CD1c-positive myeloid dendritic cell (primary cell): ENCODE measurements around the gene TNRC18.

ENCODE experiments used
- DNase-seq: peaks from one replicate; pipeline ENCODE4 v3.0.0-alpha.2; 2016; ENCODE audit errors: extremely low spot score

TNRC18 gene

GRCh38 chr7:5404421-5404826 is 19.2 kb downstream of the TNRC18 start:
- no peak for DNase-seq

DNA sequence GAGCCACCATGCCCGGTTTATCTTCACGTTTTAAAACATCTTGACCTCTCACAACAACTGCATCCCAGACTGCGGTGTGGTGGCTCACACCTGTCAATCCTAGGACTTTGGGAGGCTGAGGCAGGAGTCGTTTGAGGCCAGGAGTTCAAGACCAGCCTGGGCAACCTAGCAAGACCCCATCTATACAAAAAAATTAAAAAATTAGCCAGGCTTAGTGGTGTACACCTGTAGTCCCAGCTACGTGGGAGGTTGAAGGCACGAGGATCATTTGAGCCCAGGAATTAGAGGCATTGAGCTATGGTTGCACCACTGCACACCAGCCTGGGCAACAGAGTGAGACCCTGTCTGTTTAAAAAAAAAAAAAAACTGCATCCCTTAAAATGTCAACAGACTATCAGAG is 20.2 kb downstream of the TNRC18 start:
- no peak for DNase-seq

- no peak for DNase-seq
Observed at GRCh38 chr7:5397736-5398135, 25.9 kb downstream of the TNRC18 start.

DNA sequence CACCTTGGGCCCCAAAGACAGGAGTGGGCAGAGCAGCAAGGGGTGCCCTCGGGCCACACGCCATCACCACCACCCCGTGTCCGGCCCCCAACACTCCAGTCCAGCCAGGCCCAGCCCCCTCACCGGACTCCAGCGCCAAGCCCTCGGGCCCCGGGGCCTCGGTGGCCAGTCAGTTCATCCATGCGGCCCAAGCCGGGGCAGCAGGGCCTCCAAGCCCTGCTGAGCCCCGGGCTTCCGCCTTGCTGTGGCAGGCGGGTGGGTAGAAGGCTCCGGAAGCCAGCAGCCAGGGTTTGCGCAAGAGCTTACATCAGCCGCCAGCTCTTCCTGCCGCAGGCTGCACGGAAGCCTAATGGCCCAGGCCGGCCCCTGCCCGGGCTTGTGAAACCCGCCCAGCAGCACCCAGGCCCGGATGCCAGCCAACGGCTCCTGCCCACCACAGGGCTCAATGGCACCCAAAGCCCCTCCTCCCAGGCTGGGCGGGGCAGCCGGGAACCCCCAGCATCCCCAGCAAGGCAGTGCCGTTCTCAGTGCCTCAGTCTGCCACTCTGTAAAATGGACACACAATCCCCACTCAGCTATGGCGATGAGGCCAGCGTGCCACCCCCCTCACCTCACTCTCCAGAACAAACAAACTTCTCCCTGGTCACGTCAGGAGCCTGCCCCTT is 26.5 kb downstream of the TNRC18 start:
- peak; percentile 98 for DNase-seq

GRCh38 chr7:5396542-5396941 is 27.1 kb downstream of the TNRC18 start:
- DNase-seq, result peak; percentile 50

- DNase-seq, result no peak
Observed at GRCh38 chr7:5395246-5395645, 28.4 kb downstream of the TNRC18 start.

GRCh38 chr7:5394264-5395105 is 29.1 kb downstream of the TNRC18 start:
- DNase-seq, result no peak

DNA sequence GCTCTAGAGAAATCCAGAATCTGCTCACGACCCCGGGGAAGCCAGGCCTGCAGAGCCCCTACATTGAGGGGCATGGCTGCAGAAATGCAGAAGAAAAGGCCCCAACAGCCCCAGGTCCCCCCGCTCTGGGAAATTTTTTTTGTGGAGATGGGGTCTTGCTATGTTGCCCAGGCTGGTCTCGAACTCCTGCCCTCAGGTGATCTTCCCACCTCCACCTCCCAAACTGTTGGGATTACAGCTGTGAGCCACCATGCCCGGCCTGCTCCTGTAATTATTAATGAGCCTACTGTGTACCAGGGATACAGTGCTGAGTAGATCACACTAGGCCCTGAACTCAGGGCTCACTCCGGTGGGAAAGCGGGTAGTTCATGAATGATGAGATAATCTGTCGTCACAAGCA is 29.9 kb downstream of the TNRC18 start:
- no peak for DNase-seq

GRCh38 chr7:5393328-5393727 is 30.3 kb downstream of the TNRC18 start:
- DNase-seq, result no peak

GRCh38 chr7:5390918-5391317 is 32.7 kb downstream of the TNRC18 start:
- no peak for DNase-seq

GRCh38 chr7:5388905-5389433 is 34.7 kb downstream of the TNRC18 start:
- DNase-seq, result no peak

GRCh38 chr7:5388273-5388901 is 35.2 kb downstream of the TNRC18 start:
- DNase-seq, result no peak

DNA sequence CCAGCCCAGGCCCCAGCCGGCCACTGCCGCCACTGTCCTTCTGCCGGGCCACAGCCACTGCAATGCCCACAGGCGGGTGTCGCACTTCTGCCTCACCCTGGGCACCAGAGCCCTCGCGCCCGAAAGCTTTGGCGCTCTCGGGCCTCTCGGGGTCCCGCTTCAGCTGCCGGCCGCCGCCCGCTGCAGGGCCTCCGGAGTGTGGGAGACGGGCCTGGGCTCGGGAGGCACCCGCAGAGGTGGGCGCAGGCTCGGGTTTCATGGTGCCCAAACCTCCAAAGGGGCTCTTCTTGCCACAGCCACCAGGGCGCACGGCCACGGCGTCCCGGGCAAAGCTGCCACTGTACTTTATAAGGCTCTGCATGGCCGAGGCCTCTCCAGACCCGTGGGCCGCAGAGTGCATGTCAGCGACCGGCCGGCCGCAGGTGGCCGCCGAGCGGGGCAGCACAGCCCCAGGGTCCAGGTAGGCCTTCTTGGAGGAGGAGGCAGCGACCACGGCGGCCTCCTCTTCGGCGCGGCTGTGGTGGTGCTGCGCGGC is 35.9 kb downstream of the TNRC18 start:
- no peak for DNase-seq

GRCh38 chr7:5384618-5385017 is 39.0 kb downstream of the TNRC18 start:
- DNase-seq, result no peak

DNA sequence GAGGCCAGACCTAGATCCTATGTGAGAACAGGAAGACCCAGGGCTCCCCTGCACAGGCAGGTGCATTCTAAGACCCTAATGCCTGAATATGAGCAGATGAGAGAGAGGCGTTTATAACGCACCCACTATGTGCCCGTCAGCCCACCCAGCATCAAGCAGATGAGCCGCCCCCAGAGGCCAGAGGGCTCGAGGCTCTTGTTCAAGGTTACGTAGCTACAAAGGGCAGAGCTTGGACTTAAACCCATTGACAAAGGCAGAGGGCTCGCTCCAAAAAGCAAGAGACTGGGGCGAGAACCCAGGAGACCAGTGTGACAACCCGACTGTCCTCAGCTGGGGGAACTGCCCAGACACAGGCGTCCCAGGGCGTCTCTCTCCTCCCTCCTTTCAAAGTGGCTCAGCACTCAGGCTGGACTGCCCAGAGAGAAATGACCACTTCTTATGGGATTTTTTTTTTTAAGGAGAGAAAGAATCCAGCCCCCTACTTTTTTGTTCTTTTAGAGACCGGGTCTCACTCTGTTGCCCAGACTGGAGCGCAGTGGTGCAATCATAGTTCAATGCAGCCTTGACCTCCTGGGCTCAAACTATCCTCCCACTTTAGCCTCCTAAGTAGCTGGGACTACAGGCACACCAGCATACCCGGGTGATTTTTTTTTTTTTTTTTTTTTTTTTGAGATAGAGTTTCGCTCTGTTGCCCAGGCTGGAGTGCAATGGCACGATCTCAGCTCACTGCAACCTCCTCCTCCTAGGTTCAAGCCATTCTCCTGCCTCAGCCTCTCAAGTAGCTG is 40.1 kb downstream of the TNRC18 start:
- DNase-seq, result no peak

GRCh38 chr7:5382281-5382892 is 41.2 kb downstream of the TNRC18 start:
- no peak for DNase-seq

GRCh38 chr7:5381071-5381772 is 42.4 kb downstream of the TNRC18 start:
- DNase-seq, result no peak

DNA sequence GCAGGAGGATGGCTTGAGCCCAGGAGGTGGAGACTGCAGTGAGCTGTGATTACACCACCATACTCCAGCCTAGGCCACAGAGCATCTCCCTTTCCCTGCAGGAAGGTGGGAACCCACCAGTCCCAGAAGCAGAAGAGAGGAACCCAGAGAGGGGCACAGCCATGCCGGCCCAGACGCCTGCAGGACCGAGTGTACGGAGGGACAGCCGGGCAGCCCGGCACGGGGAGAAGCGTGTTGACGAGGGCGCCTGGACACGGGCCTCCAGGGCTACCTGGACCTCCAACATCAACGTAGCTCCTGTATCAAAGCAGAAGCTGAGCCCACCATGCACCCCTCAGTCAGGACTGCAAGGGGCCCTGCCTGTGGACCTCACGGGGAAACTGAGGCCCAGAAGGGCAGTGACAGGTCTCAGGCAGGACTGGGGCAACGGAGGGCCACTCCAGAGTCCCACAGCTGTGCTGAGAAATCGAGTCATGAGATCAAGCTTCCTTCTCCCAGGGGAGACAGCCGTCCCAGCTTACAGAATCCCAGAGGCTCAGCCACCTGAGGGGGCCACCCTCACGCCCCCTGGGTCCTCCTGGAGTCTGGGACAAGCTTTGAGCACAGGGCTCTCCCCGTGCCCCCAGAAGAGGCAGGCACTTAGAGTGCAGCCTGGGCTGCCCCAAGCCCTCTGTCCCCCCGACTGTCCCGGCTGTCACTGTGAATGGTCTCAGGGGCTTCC is 43.1 kb downstream of the TNRC18 start:
- DNase-seq, result no peak

DNA sequence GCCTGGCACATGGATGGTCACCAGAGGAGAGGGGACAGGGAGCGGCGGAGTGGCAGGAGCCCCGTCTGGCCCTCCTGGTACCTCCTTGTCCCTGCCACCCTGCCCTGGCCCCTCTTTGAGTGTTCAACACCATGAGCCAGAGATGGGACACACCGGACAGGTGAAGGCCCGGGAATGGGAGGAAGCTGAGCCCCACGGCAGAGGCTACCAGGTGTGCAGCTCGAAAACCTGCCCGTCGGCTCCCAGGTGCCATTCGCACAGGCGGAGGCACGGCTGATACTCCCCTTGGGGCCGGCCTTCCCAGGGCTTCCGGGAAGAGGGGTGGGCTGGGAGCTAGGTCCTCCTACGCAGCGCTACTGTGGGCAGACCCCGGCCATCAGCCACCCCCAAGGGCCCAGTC is 44.1 kb downstream of the TNRC18 start:
- DNase-seq, result no peak

- no peak for DNase-seq
Observed at GRCh38 chr7:5377816-5378215, 45.8 kb downstream of the TNRC18 start.
